ENCODE results near the gene GALNT2.

GALNT2 gene

DNA sequence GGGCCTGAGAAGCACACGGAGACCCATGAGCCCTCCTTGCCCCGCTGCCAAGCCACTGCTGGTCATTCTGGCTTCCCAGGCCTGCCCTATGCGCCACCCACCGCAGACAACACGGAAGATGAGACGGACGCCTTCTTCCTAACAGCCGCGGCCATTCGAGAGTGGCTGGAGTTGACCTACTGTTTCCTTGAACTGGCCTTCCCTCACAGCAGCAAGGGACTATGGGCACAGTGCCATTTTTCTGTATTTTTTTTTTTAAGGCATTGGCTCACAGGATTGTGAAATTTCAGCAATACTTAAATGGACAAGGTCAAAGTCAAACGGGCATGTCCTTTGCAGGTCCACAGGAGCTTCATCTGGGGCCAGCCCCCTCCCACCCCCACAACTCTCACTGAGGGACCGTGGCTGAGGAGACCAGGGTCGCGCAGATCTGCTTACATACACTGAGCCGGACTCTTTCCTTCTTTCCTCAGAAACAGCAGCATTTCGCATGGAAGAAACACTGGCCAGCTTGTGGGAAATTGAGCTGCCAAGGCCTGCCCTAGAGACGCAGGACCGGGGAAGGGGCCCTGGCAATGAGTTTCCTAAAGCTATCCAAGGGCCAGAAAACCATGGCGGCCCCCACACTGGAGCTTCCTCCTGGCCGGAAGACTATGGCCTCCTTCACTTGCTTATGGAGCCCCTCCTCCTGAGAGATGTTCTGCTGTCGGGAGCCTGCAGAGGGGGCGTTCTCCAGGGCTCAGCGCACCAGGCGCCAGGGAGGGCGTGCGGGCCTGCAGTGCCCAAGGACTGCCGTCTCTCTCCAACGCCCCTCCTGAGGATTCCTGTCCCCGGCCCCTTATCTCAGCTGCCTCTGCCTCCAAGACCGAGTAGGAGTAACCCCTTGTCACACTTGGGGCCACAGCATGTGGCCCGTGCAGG is 260.2 kb downstream of the GALNT2 start:
- no peak overlapping the region for H3K9ac ChIP-seq (ENCODE audit: low read length in 2 of 2)
- no peaks in the 10 kb centered on the region for H3K27me3 ChIP-seq (ENCODE audit: control insufficient read depth in 1 of 2, insufficient read depth in 2 of 2, low read length in 2 of 2)
- H3K9me3 ChIP-seq (ENCODE audit: control insufficient read depth in 2 of 2, low read length in 2 of 2): no peaks in the 10 kb centered on the region
- H3K27ac ChIP-seq (ENCODE audit: low read length): no peak overlapping the region
- H3K4me1 ChIP-seq (ENCODE audit: control insufficient read depth, insufficient read depth, low read length): no peaks in the 10 kb centered on the region
- H3K4me3 ChIP-seq (ENCODE audit: low read length in 2 of 2): no peak overlapping the region
- no peaks in the 10 kb centered on the region for H3K36me3 ChIP-seq (ENCODE audit: control insufficient read depth in 2 of 2, insufficient read depth in 2 of 2, low read length in 2 of 2)

DNA sequence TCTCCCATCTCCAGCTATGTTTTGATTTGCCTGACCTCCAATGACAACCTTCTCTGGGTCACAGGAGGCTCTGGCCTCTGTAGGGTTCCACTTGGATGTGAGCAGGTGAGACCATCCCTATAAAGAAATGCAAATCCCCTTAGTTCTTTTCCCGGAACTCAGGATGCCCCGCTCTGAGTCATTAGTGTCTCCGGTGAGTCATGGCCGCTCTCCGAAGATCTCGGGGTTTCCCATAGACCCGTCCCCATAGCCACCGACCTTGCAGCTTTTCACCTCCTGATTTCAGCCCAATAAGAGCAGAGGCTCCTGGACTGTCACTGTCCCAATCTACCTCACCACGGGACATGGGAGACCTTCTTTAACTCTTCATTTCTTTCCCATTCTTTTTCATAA is 260.9 kb downstream of the GALNT2 start:
- Histone ChIP-seq H3K4me3 (ENCODE audit: low read length in 2 of 2) (no peak overlapping the region), H3K36me3 (ENCODE audit: control insufficient read depth in 2 of 2, insufficient read depth in 2 of 2, low read length in 2 of 2) (no peaks in the 10 kb centered on the region), H3K9ac (ENCODE audit: low read length in 2 of 2) (no peak overlapping the region), H3K27me3 (ENCODE audit: control insufficient read depth in 1 of 2, insufficient read depth in 2 of 2, low read length in 2 of 2) (no peaks in the 10 kb centered on the region), H3K9me3 (ENCODE audit: control insufficient read depth in 2 of 2, low read length in 2 of 2) (no peaks in the 10 kb centered on the region), H3K27ac (ENCODE audit: low read length) (no peak overlapping the region), H3K4me1 (ENCODE audit: control insufficient read depth, insufficient read depth, low read length) (no peaks in the 10 kb centered on the region)

DNA sequence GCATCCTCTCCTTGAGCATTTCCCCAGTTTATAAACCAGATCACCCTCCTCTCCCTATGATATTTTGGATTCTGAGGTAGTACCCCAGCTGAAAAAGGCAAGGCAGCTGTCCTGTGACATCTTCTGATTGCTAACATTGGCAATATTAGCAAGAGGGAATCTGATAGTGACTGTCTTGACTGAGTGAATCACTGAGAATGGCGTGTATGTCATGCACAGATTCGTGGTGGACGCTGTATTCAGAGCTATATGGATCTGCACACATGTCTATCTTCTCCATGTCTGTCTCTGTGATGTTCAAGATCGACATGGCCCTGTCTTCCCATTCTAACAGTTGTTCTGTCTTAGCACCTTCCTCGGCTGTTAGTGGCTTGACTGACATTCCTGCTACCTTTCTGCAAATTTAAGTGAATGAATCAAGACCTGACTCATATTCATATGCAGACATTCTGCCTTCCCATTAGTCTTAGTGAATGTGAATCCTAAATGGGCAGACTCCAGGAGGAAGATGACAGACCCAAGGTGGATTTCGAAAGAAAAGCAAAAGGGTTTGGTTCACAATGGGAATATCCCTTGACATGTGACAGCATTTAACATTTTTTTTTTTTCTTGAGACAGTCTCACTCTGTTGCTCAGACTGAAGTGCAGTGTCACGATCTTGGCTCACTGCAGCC is 261.4 kb downstream of the GALNT2 start:
- no peaks in the 10 kb centered on the region for H3K9me3 ChIP-seq (ENCODE audit: control insufficient read depth in 2 of 2, low read length in 2 of 2)
- H3K9ac ChIP-seq (ENCODE audit: low read length in 2 of 2): no peak overlapping the region
- H3K4me3 ChIP-seq (ENCODE audit: low read length in 2 of 2): no peak overlapping the region
- H3K4me1 ChIP-seq (ENCODE audit: control insufficient read depth, insufficient read depth, low read length): no peaks in the 10 kb centered on the region
- no peaks in the 10 kb centered on the region for H3K27me3 ChIP-seq (ENCODE audit: control insufficient read depth in 1 of 2, insufficient read depth in 2 of 2, low read length in 2 of 2)
- no peak overlapping the region for H3K27ac ChIP-seq (ENCODE audit: low read length)
- H3K36me3 ChIP-seq (ENCODE audit: control insufficient read depth in 2 of 2, insufficient read depth in 2 of 2, low read length in 2 of 2): no peaks in the 10 kb centered on the region

DNA sequence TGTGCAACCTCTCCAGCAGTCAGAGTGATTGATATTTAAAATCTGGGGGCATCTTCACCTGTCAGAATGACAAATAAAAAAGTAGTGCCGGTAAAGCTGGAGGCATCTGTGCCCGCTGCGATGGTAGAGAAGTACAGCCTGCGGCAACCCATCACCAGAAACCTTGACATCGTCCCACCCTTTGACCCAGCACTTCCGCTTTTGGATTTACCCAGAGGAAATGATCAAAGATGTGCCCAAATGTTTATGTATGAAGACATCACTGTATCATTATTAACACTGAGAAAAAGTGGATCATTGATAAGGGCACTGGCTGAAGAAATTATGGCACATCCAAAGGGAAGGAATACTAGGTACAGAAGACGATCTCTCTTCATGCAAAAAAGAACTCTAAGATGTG is 263.1 kb downstream of the GALNT2 start:
- no peak overlapping the region for H3K4me3 ChIP-seq (ENCODE audit: low read length in 2 of 2)
- no peaks in the 10 kb centered on the region for H3K9me3 ChIP-seq (ENCODE audit: control insufficient read depth in 2 of 2, low read length in 2 of 2)
- no peak overlapping the region for H3K9ac ChIP-seq (ENCODE audit: low read length in 2 of 2)
- no peak overlapping the region for H3K27ac ChIP-seq (ENCODE audit: low read length)
- no peaks in the 10 kb centered on the region for H3K27me3 ChIP-seq (ENCODE audit: control insufficient read depth in 1 of 2, insufficient read depth in 2 of 2, low read length in 2 of 2)
- no peaks in the 10 kb centered on the region for H3K36me3 ChIP-seq (ENCODE audit: control insufficient read depth in 2 of 2, insufficient read depth in 2 of 2, low read length in 2 of 2)
- no peaks in the 10 kb centered on the region for H3K4me1 ChIP-seq (ENCODE audit: control insufficient read depth, insufficient read depth, low read length)

Measured in stomach smooth muscle (tissue), 2 donors.